UCSD-AML1 (cell line): Measurements from ENCODE around the gene FBXL14.

Source experiments
- DNase-seq: peaks from one replicate; lab custom pipeline; 2025; ENCODE audit not compliant: unreplicated experiment; lab: John Stamatoyannopoulos, UW

FBXL14 gene

GRCh38 chr12:1594261-1595025 lies at the start of gene FBXL14:
Gene FBXL14 (minus strand): TSS chr12:1594581. CDS start chr12:1594066, 515 bp downstream.
- DNase-seq = peak; percentile 88

- no peak for DNase-seq
Observed at GRCh38 chr12:1643905-1644533, 49.6 kb upstream of the FBXL14 start.

GRCh38 chr12:1643043-1643442 lies 48.7 kb upstream of the FBXL14 start:
- DNase-seq = no peak

- DNase-seq = no peak
Observed at GRCh38 chr12:1642513-1642912, 48.1 kb upstream of the FBXL14 start.

- no peak for DNase-seq
Observed at GRCh38 chr12:1640328-1641234, 46.2 kb upstream of the FBXL14 start.

GRCh38 chr12:1639538-1639937 lies 45.2 kb upstream of the FBXL14 start:
- DNase-seq = no peak

- DNase-seq = no peak
Observed at GRCh38 chr12:1638203-1638602, 43.8 kb upstream of the FBXL14 start.

GRCh38 chr12:1635301-1636095 lies 41.1 kb upstream of the FBXL14 start:
- no peak for DNase-seq

GRCh38 chr12:1634590-1635191 lies 40.3 kb upstream of the FBXL14 start:
- DNase-seq = peak; percentile 78

- no peak for DNase-seq
Observed at GRCh38 chr12:1634149-1634548, 39.8 kb upstream of the FBXL14 start.

- no peak for DNase-seq
Observed at GRCh38 chr12:1633459-1633858, 39.1 kb upstream of the FBXL14 start.

GRCh38 chr12:1632702-1633101 lies 38.3 kb upstream of the FBXL14 start:
- no peak for DNase-seq

- no peak for DNase-seq
Observed at GRCh38 chr12:1630827-1631591, 36.6 kb upstream of the FBXL14 start.

- peak; percentile 39 for DNase-seq
Observed at GRCh38 chr12:1630133-1630826, 35.9 kb upstream of the FBXL14 start.

- DNase-seq = no peak
Observed at GRCh38 chr12:1629338-1630132, 35.2 kb upstream of the FBXL14 start.

- no peak for DNase-seq
Observed at GRCh38 chr12:1628666-1629337, 34.4 kb upstream of the FBXL14 start, which contains the start of gene WNT5B. Gene WNT5B (plus strand): TSS chr12:1629231. CDS start chr12:1631355, 2,124 bp downstream.

GRCh38 chr12:1622406-1622805 lies 28.0 kb upstream of the FBXL14 start:
- DNase-seq = no peak

- DNase-seq = no peak
Observed at GRCh38 chr12:1620092-1620491, 25.7 kb upstream of the FBXL14 start.
